IMR-90 (cell line): Measurements from ENCODE around the gene CDC42BPA. TPM values are rescaled to one million over a fixed set of nuclear protein-coding genes. Genes with fewer than 3 reads are reported as not detected.

Experiments used
- ATAC-seq: fragments of 200-7000 bp; cut with Tn5 transposase; 2 replicates; pipeline ENCODE4 v1.9.1; 2020; ENCODE audit warnings: low read depth, mild to moderate bottlenecking, moderate library complexity
- BruUV-seq: library from RNA; stranded (reverse); fragments of 400-500 nt; replicated peaks from 2 replicates; lab custom pipeline; 2021; lab: Mats Ljungman, UMichigan
- CTCF ChIA-PET: fragments of 300-600 bp; formaldehyde crosslinking; extraction: SDS; loops from one replicate; lab custom pipeline; 2021; ENCODE audit warnings: antibody characterized with exemption; lab: Yijun Ruan, JAX
- POLR2A ChIA-PET: fragments of 300-600 bp; sonication (Branson Sonifier 250); formaldehyde crosslinking; loops from one replicate; lab custom pipeline; 2022; ENCODE audit warnings: antibody characterized with exemption; ENCODE audit not compliant: unreplicated experiment; lab: Charles Lee
- DNase-seq: peaks from one replicate; pipeline ENCODE4 v3.0.0; 2013
- H2AFZ ChIP-seq: replicated peaks from 2 replicates; pipeline ENCODE3; 2013; ENCODE audit warnings: low read length, mild to moderate bottlenecking; ENCODE audit not compliant: poor library complexity
- H2AK5ac ChIP-seq: 2 replicates; pipeline ENCODE4 v1.6.1; 2013; ENCODE audit warnings: low read depth, low read length, inconsistent platforms
- H2AK9ac ChIP-seq: replicated peaks from 2 replicates; pipeline ENCODE3; 2013; ENCODE audit warnings: mild to moderate bottlenecking, low read depth, low read length, moderate library complexity; ENCODE audit not compliant: poor library complexity
- H2BK120ac ChIP-seq: 2 replicates; pipeline ENCODE4 v1.6.1; 2013; ENCODE audit warnings: low read depth, low read length, inconsistent platforms
- H2BK15ac ChIP-seq: 3 replicates; pipeline ENCODE4 v1.6.1; 2013; ENCODE audit warnings: low read depth, low read length, inconsistent platforms
- H2BK20ac ChIP-seq: 2 replicates; pipeline ENCODE4 v1.6.1; 2013; ENCODE audit warnings: low read depth, mild to moderate bottlenecking, inconsistent platforms, low read length, moderate library complexity
- H2BK5ac ChIP-seq: 2 replicates; pipeline ENCODE4 v1.6.1; 2013; ENCODE audit warnings: mild to moderate bottlenecking, low read depth, low read length, inconsistent platforms; ENCODE audit not compliant: poor library complexity, severe bottlenecking
- H3K14ac ChIP-seq: replicated peaks from 2 replicates; pipeline ENCODE4 v1.6.1; 2013; ENCODE audit warnings: low read depth, low read length, inconsistent platforms
- H3K18ac ChIP-seq: 2 replicates; pipeline ENCODE4 v1.6.1; 2013; ENCODE audit warnings: low read depth, low read length, control low read depth
- H3K23ac ChIP-seq: 2 replicates; pipeline ENCODE4 v1.6.1; 2013; ENCODE audit warnings: low read depth, low read length, inconsistent platforms
- H3K27ac ChIP-seq: 2 replicates; pipeline ENCODE4 v1.5.1; 2013; ENCODE audit warnings: mild to moderate bottlenecking, control low read depth, low read length; ENCODE audit not compliant: insufficient read depth
- H3K27me3 ChIP-seq: 2 replicates; pipeline ENCODE4 v1.6.1; 2013; ENCODE audit warnings: low read length; ENCODE audit not compliant: control insufficient read depth, insufficient read depth
- H3K36me3 ChIP-seq: 2 replicates; pipeline ENCODE4 v1.6.1; 2013; ENCODE audit warnings: low read length, mixed read lengths; ENCODE audit not compliant: control insufficient read depth, insufficient read depth
- H3K4ac ChIP-seq: 2 replicates; pipeline ENCODE4 v1.6.1; 2013; ENCODE audit warnings: low read depth, low read length, inconsistent platforms
- H3K4me1 ChIP-seq: 2 replicates; pipeline ENCODE4 v1.6.1; 2013; ENCODE audit warnings: low read length, mixed read lengths; ENCODE audit not compliant: control insufficient read depth, insufficient read depth
- H3K4me2 ChIP-seq: 2 replicates; pipeline ENCODE4 v1.6.1; 2013; ENCODE audit warnings: low read depth, mild to moderate bottlenecking, control low read depth, low read length, moderate library complexity
- H3K4me3 ChIP-seq: 2 replicates; pipeline ENCODE4 v1.5.1; 2013; ENCODE audit warnings: low read depth, mild to moderate bottlenecking, control low read depth, low read length, moderate library complexity; ENCODE audit not compliant: insufficient read depth
- H3K56ac ChIP-seq: 2 replicates; pipeline ENCODE4 v1.6.1; 2013; ENCODE audit warnings: low read length, inconsistent platforms; ENCODE audit not compliant: insufficient read depth; ENCODE audit errors: extremely low read depth
- H3K79me1 ChIP-seq, 2 experiments: 2 replicates each; pipeline ENCODE4 v1.6.1; 2013; ENCODE audit warnings: low read length in 2 of 2, inconsistent platforms in 1 of 2, low read depth in 1 of 2
- H3K9ac ChIP-seq: 2 replicates; pipeline ENCODE4 v1.6.1; 2013; ENCODE audit warnings: low read depth, low read length, control low read depth
- H3K9me1 ChIP-seq: 2 replicates; pipeline ENCODE4 v1.6.1; 2013; ENCODE audit warnings: low read length, inconsistent platforms; ENCODE audit not compliant: insufficient read depth
- H3K9me3 ChIP-seq: 2 replicates; pipeline ENCODE4 v1.6.1; 2013; ENCODE audit warnings: low read length; ENCODE audit not compliant: control insufficient read depth, insufficient read depth
- H4K20me1 ChIP-seq: 2 replicates; pipeline ENCODE4 v1.6.1; 2013; ENCODE audit warnings: low read length, inconsistent platforms; ENCODE audit not compliant: insufficient read depth
- H4K5ac ChIP-seq: 2 replicates; pipeline ENCODE4 v1.6.1; 2013; ENCODE audit warnings: mild to moderate bottlenecking, low read depth, low read length, control low read depth
- H4K8ac ChIP-seq, 2 experiments: 2 replicates each; pipeline ENCODE4 v1.6.1; 2013; ENCODE audit warnings: low read depth in 2 of 2, low read length in 2 of 2, control low read depth in 1 of 2, inconsistent platforms in 1 of 2
- H4K91ac ChIP-seq: 2 replicates; pipeline ENCODE4 v1.6.1; 2013; ENCODE audit warnings: low read depth, low read length, inconsistent platforms; ENCODE audit not compliant: insufficient read depth
- CEBPB ChIP-seq: IDR thresholded peaks from 2 replicates; pipeline ENCODE4 v1.6.1; 2012; ENCODE audit warnings: low read depth, low read length, improper control_type of control experiment
- FOS ChIP-seq: fragments of 150-350 bp; IDR thresholded peaks from 2 replicates; pipeline ENCODE4 v1.6.1; 2016; ENCODE audit warnings: low read depth, low read length
- MAFK ChIP-seq: IDR thresholded peaks from 2 replicates; pipeline ENCODE4 v1.6.1; 2012; ENCODE audit warnings: low read depth, low read length, improper control_type of control experiment
- MAZ ChIP-seq: IDR thresholded peaks from 2 replicates; pipeline ENCODE4 v1.6.1; 2012; ENCODE audit warnings: low read depth, mild to moderate bottlenecking, low read length, improper control_type of control experiment, moderate library complexity, borderline replicate concordance
- POLR2A ChIP-seq: IDR thresholded peaks from 2 replicates; pipeline ENCODE4 v1.6.1; 2012; ENCODE audit warnings: mild to moderate bottlenecking, low read depth, low read length
- RAD21 ChIP-seq: IDR thresholded peaks from 2 replicates; pipeline ENCODE4 v1.6.1; 2012; ENCODE audit warnings: low read length, improper control_type of control experiment
- RCOR1 ChIP-seq: IDR thresholded peaks from 2 replicates; pipeline ENCODE4 v1.6.1; 2012; ENCODE audit warnings: mild to moderate bottlenecking, low read length, improper control_type of control experiment; ENCODE audit not compliant: insufficient replicate concordance
- RFX5 ChIP-seq: IDR thresholded peaks from 2 replicates; pipeline ENCODE4 v1.8.0; 2012; ENCODE audit warnings: low read depth, mild to moderate bottlenecking, low read length, moderate library complexity
- SMC3 ChIP-seq: fragments of 150-350 bp; IDR thresholded peaks from 2 replicates; pipeline ENCODE4 v1.6.1; 2016; ENCODE audit warnings: low read depth, mild to moderate bottlenecking, antibody characterized with exemption, low read length, moderate library complexity
- WGBS, 2 experiments: methylation state at CpG; one replicate each; pipeline versions ENCODE4 v1.1.5 to v1.1.7; 2013; ENCODE audit warnings: missing lambda C conversion rate in 2 of 2; ENCODE audit not compliant: insufficient read length in 1 of 2; ENCODE audit errors: extremely low coverage in 2 of 2; 5-methylcytosine and 5-hydroxymethylcytosine counted together
- dilution Hi-C: fragments of 300-500 bp; cut with HindIII; formaldehyde crosslinking; loops from one replicate; pipeline ENCODE4 v1.14.3; 2018; ENCODE audit warnings: low sequenced_read_pairs; ENCODE audit not compliant: unreplicated experiment
- in situ Hi-C: fragments of 300-500 bp; cut with MboI; formaldehyde crosslinking; loops from 3 replicates; pipeline ENCODE4 v1.14.3; 2019; ENCODE audit warnings: low sequenced_read_pairs, inconsistent platforms, mixed read lengths
- intact Hi-C: fragments of 100-400 bp; cut with micrococcal nuclease; formaldehyde crosslinking; loops from 2 replicates; pipeline ENCODE4 v1.10.0; 2022
- polyA plus RNA-seq, 3 experiments: library from polyadenylated mRNA; depleted of rRNA; stranded (reverse); fragments of >200 nt; gene quantifications; 2 replicates each; pipeline ENCODE4 v1.2.3, GENCODE V29; 2012; ENCODE audit warnings: low replicate concordance in 1 of 3
- total RNA-seq: library from RNA; depleted of rRNA; stranded (reverse); fragments of >200 nt; gene quantifications from 2 replicates; pipeline ENCODE4 v1.2.3, GENCODE V29; 2012
- TF ChIP-seq, protein P1 (sequence below): fragments of 150-350 bp; IDR thresholded peaks from 2 replicates; pipeline ENCODE4 v1.6.1; 2017; ENCODE audit warnings: mild to moderate bottlenecking, antibody characterized with exemption, low read length, low read depth
- TF ChIP-seq, protein P2 (sequence below): fragments of 150-350 bp; IDR thresholded peaks from 2 replicates; pipeline ENCODE4 v1.6.1; 2016; ENCODE audit warnings: low read depth, mild to moderate bottlenecking, low read length, moderate library complexity, borderline replicate concordance

Gene CDC42BPA
- total and polyA plus RNA-seq, 2 of the 4 experiments (the other 2 are of a cell fraction) = 9.4 to 27.8 TPM

DNA sequence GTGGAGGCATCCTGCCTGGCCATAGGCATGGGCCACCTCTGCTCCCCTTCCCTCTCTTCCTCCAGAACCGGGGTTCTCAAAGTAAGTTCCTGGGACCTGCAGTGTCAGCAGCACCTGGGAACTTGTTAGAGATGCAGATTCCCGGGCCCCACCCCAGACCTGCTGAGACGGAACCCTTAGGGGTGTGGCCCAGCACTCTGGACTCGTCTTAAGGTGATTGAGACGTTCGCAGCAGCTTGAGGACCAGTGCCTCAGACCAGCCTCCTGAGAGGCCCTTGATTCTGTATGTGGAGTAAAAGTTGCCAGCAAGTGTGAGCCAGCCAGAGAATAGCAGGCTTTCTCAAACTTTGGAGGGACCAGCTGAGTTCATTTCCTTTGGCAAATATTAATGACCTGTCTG lies 364.0 kb downstream of the CDC42BPA start:
- no peak overlapping the region for H2AK5ac ChIP-seq
- ATAC-seq = no peak
- H2BK5ac ChIP-seq = no peak overlapping the region
- H3K9me1 ChIP-seq = no peaks in the 10 kb centered on the region
- H3K4me1 ChIP-seq = peaks cover 3% of the 10 kb centered on the region; the same call in 1 of the 2 replicates
- no peak overlapping the region for H3K14ac ChIP-seq
- no peak overlapping the region for H4K8ac ChIP-seq
- no TSS peak for BruUV-seq
- no peak overlapping the region for H2BK120ac ChIP-seq
- no peaks in the 10 kb centered on the region for H3K27me3 ChIP-seq
- H3K18ac ChIP-seq = no peak overlapping the region
- ChIA-PET POLR2A (no interaction called here), CTCF (no interaction called here)
- no peak overlapping the region for H3K4me3 ChIP-seq
- no peak overlapping the region for H3K56ac ChIP-seq
- 83% methylated on average over 2 of the region's 6 CpGs; no CpG with 5 or more reads in 1 of the 2 experiments for WGBS, 2 experiments
- TF ChIP-seq MAZ = no peak
- TF ChIP-seq RCOR1 = no peak
- TF ChIP-seq, protein P1, sequence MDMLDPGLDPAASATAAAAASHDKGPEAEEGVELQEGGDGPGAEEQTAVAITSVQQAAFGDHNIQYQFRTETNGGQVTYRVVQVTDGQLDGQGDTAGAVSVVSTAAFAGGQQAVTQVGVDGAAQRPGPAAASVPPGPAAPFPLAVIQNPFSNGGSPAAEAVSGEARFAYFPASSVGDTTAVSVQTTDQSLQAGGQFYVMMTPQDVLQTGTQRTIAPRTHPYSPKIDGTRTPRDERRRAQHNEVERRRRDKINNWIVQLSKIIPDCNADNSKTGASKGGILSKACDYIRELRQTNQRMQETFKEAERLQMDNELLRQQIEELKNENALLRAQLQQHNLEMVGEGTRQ = no peak
- no peak for TF ChIP-seq SMC3
- no peak for TF ChIP-seq MAFK
- TF ChIP-seq POLR2A = no peak
- no peak for TF ChIP-seq RAD21
- no peak for TF ChIP-seq RFX5
- TF ChIP-seq, protein P2, sequence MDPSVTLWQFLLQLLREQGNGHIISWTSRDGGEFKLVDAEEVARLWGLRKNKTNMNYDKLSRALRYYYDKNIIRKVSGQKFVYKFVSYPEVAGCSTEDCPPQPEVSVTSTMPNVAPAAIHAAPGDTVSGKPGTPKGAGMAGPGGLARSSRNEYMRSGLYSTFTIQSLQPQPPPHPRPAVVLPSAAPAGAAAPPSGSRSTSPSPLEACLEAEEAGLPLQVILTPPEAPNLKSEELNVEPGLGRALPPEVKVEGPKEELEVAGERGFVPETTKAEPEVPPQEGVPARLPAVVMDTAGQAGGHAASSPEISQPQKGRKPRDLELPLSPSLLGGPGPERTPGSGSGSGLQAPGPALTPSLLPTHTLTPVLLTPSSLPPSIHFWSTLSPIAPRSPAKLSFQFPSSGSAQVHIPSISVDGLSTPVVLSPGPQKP = no peak
- TF ChIP-seq CEBPB = no peak
- TF ChIP-seq FOS = no peak
- dilution Hi-C loops (no loop called here), intact Hi-C loops (no loop called here), in situ Hi-C loops (no loop called here)
- H2BK15ac ChIP-seq = no peak overlapping the region
- DNase-seq = no peak
- no peak overlapping the region for H4K5ac ChIP-seq
- H3K36me3 ChIP-seq = no peaks in the 10 kb centered on the region
- no peak overlapping the region for H3K23ac ChIP-seq
- no peak overlapping the region for H3K9ac ChIP-seq
- H4K20me1 ChIP-seq = 0 out of 2 replicates have a peak, but pooled peaks cover 3% of the 10 kb centered on the region
- H3K4ac ChIP-seq = no peak overlapping the region
- H2AK9ac ChIP-seq = no peak overlapping the region
- H2BK20ac ChIP-seq = no peak overlapping the region
- no peak overlapping the region for H2AFZ ChIP-seq
- H3K9me3 ChIP-seq = no peaks in the 10 kb centered on the region; the same call in 1 of the 2 replicates
- H3K27ac ChIP-seq = no peak overlapping the region
- no peak overlapping the region for H3K4me2 ChIP-seq
- H4K91ac ChIP-seq = no peak overlapping the region
- no peaks in the 10 kb centered on the region for H3K79me1 ChIP-seq
